Measurements from ENCODE around the gene TTC13. TPM values are rescaled to one million over a fixed set of nuclear protein-coding genes. Genes with fewer than 3 reads are reported as not detected.

TTC13 gene
- total and polyA plus RNA-seq, 2 of the 4 experiments (the other 2 are of a cell fraction), result 6.1 to 9.1 TPM

- ChIA-PET CTCF (no interaction called here), POLR2A (ENCODE audit: unreplicated experiment) (no interaction called here)
- WGBS, 2 experiments (ENCODE audit: extremely low coverage in 2 of 2, insufficient read length in 1 of 2), result 80% methylated on average over 1 of the region's 7 CpGs; no CpG with 5 or more reads in 1 of the 2 experiments
- intact Hi-C loops (cut with micrococcal nuclease) (no loop called here), in situ Hi-C loops (cut with MboI; ENCODE audit: low sequenced_read_pairs) (no loop called here), dilution Hi-C loops (cut with HindIII; ENCODE audit: low sequenced_read_pairs, unreplicated experiment) (no loop called here)
- Histone ChIP-seq H2AK5ac (ENCODE audit: low read depth, low read length) (no peak overlapping the region), H3K4me2 (ENCODE audit: low read depth, low read length) (no peak overlapping the region), H3K27ac (ENCODE audit: insufficient read depth, low read length) (no peak overlapping the region), H2BK15ac (ENCODE audit: low read depth, low read length) (no peak overlapping the region), H3K4me3 (ENCODE audit: insufficient read depth, low read depth, low read length) (no peak overlapping the region), H3K23ac (ENCODE audit: low read depth, low read length) (no peak overlapping the region), H2AK9ac (replicated peaks; ENCODE audit: low read depth, low read length, poor library complexity) (no peak overlapping the region), H3K14ac (replicated peaks; ENCODE audit: low read depth, low read length) (no peak overlapping the region), H2AFZ (replicated peaks; ENCODE audit: low read length, poor library complexity) (no peak overlapping the region), H4K8ac (ENCODE audit: low read depth in 2 of 2, low read length in 2 of 2) (no peak overlapping the region), H4K91ac (ENCODE audit: insufficient read depth, low read depth, low read length) (no peak overlapping the region), H3K79me1 (ENCODE audit: low read depth in 1 of 2, low read length in 2 of 2) (peaks cover 19 to 29% of the 10 kb centered on the region in 2 experiments), H4K5ac (ENCODE audit: low read depth, low read length) (no peak overlapping the region), H3K4ac (ENCODE audit: low read depth, low read length) (no peak overlapping the region), H3K27me3 (ENCODE audit: control insufficient read depth, insufficient read depth, low read length) (no peaks in the 10 kb centered on the region), H3K36me3 (ENCODE audit: control insufficient read depth, insufficient read depth, low read length) (peaks cover 10% of the 10 kb centered on the region), H3K4me1 (ENCODE audit: control insufficient read depth, insufficient read depth, low read length) (peaks cover 4% of the 10 kb centered on the region), H3K9me1 (ENCODE audit: insufficient read depth, low read length) (0 out of 2 replicates have a peak, but pooled peaks cover 3% of the 10 kb centered on the region), H3K56ac (ENCODE audit: extremely low read depth, insufficient read depth, low read length) (no peak overlapping the region), H3K9me3 (ENCODE audit: control insufficient read depth, insufficient read depth, low read length) (no peaks in the 10 kb centered on the region), H2BK120ac (ENCODE audit: low read depth, low read length) (no peak overlapping the region), H2BK5ac (ENCODE audit: low read depth, low read length, poor library complexity, severe bottlenecking) (no peak overlapping the region), H3K9ac (ENCODE audit: low read depth, low read length) (no peak overlapping the region), H2BK20ac (ENCODE audit: low read depth, low read length) (no peak overlapping the region), H3K18ac (ENCODE audit: low read depth, low read length) (no peak overlapping the region), H4K20me1 (ENCODE audit: insufficient read depth, low read length) (no peaks in the 10 kb centered on the region)
- TF ChIP-seq RCOR1 (IDR thresholded peaks at IDR 0.05; ENCODE audit: insufficient replicate concordance, low read length) (no peak), FOS (IDR thresholded peaks at IDR 0.05; ENCODE audit: low read depth, low read length) (peak; percentile 37; the same call in 1 of the 2 replicates)
- BruUV-seq (replicated peaks), result no TSS peak
- DNase-seq (peak; percentile 78), ATAC-seq (ENCODE audit: low read depth) (peak; percentile 38)
Observed at GRCh38 chr1:230986976-230987375, 8.3 kb upstream of the TTC13 start.
